ENCODE measurements around the gene TMEM143. TPM values are rescaled to one million over a fixed set of nuclear protein-coding genes. Genes with fewer than 3 reads are reported as not detected.

The TMEM143 gene
- total RNA-seq, 6 experiments from 2014 or later: 5.9 to 9.7 (median 7.7) TPM

DNA sequence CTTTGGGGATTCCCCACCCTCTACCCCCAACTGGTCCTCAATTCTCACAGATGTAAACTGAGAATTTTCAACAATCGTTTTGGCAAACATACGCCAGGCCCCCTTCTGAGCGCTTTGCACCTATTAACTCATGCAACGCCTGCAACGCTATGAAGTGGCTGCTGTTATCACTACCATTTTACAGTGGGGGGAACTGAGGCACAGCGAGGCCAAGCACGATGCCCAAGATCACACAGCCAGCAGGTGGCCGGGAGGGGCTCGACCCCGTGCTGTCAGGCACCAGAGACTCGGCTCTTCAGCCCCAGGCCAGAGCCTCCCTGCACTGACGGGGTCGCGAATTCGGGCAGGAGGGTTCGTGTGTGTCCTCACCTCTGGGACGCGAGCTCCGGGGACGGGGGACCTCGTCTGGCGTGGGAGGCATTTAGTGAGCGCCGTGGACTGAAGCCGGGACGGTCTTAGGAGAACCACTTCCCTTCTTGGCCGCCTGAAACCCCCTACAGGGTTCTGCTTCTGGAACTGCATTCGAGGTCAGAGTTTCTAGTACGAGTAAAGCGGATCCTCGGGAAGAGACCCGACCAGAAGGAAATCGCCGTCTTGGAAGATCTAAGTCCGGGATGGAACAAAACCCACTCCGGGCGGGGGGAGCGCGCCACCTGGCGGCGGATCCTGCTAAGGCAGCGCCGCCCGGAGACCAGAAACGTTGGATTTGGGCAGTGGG lies 72.8 kb downstream of the TMEM143 start:
- peaks cover 6% of the 10 kb centered on the region for H3K27me3 Mint-ChIP-seq (ENCODE audit: insufficient read depth)
- peak overlapping the region; percentile 69 for H3K27ac Mint-ChIP-seq
- DNase-seq: peak; percentile 64
- peaks cover 13% of the 10 kb centered on the region for H3K9me3 Mint-ChIP-seq
- H3K36me3 Mint-ChIP-seq (ENCODE audit: low read depth): peaks cover 11% of the 10 kb centered on the region
- H3K4me3 Mint-ChIP-seq: peak overlapping the region; percentile 89
- H3K4me1 Mint-ChIP-seq (ENCODE audit: low read depth): peaks cover 20% of the 10 kb centered on the region
- TF ChIP-seq, protein P1, sequence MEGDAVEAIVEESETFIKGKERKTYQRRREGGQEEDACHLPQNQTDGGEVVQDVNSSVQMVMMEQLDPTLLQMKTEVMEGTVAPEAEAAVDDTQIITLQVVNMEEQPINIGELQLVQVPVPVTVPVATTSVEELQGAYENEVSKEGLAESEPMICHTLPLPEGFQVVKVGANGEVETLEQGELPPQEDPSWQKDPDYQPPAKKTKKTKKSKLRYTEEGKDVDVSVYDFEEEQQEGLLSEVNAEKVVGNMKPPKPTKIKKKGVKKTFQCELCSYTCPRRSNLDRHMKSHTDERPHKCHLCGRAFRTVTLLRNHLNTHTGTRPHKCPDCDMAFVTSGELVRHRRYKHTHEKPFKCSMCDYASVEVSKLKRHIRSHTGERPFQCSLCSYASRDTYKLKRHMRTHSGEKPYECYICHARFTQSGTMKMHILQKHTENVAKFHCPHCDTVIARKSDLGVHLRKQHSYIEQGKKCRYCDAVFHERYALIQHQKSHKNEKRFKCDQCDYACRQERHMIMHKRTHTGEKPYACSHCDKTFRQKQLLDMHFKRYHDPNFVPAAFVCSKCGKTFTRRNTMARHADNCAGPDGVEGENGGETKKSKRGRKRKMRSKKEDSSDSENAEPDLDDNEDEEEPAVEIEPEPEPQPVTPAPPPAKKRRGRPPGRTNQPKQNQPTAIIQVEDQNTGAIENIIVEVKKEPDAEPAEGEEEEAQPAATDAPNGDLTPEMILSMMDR (IDR thresholded peaks at IDR 0.05): peak; percentile 98

DNA sequence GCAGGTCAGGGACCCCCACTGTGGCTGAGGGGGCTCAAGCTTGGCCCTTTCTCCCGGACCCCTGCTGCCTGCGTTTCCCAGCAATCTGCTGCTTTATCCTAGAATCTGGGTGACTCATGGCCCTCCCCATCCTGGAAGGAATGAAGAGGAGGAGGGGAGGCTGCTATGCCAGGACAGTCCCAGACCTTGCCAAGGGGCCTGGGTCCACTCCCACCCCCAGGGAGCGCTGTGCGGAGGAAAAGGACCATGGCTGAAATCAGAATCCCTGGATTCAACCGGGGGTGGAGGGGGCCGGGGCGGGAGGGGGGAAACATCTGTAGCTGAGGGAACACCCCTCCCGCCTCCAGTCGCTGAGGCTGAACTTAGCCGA lies 73.4 kb downstream of the TMEM143 start:
- TF ChIP-seq, protein P1 (IDR thresholded peaks at IDR 0.05): no peak
- Mint-ChIP-seq H3K27me3 (ENCODE audit: insufficient read depth) (peaks cover under 1% of the 10 kb centered on the region), H3K27ac (no peak overlapping the region), H3K9me3 (peaks cover 18% of the 10 kb centered on the region), H3K4me1 (ENCODE audit: low read depth) (peaks cover 20% of the 10 kb centered on the region), H3K36me3 (ENCODE audit: low read depth) (peaks cover 17% of the 10 kb centered on the region), H3K4me3 (peak overlapping the region; percentile 89)
- peak; percentile 47 for DNase-seq

DNA sequence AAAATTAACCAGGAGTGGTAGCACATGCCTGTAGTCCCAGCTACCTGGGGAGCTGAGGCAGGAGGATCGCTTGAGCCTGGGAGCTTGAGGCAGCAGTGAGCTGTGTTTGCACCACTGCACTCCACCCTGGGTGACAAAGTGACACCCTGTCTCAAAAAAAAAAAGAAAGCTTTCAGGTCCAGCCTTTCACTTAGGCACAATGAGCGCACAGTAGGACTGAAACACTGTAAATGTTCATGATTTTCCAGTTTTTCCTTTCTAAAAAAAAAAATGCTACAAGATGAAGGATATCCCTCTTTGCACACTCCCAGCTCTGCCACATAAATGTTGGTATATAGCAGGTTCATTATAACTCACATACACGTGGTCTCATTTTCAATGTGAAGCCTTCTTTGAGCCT lies 76.0 kb downstream of the TMEM143 start:
- no peak overlapping the region for H3K4me3 Mint-ChIP-seq
- H3K4me1 Mint-ChIP-seq (ENCODE audit: low read depth): peaks cover 34% of the 10 kb centered on the region
- TF ChIP-seq, protein P1 (IDR thresholded peaks at IDR 0.05): no peak
- H3K36me3 Mint-ChIP-seq (ENCODE audit: low read depth): peaks cover 32% of the 10 kb centered on the region
- H3K9me3 Mint-ChIP-seq: peaks cover 37% of the 10 kb centered on the region
- no peak for DNase-seq
- H3K27me3 Mint-ChIP-seq (ENCODE audit: insufficient read depth): peaks cover 2% of the 10 kb centered on the region
- no peak overlapping the region for H3K27ac Mint-ChIP-seq

DNA sequence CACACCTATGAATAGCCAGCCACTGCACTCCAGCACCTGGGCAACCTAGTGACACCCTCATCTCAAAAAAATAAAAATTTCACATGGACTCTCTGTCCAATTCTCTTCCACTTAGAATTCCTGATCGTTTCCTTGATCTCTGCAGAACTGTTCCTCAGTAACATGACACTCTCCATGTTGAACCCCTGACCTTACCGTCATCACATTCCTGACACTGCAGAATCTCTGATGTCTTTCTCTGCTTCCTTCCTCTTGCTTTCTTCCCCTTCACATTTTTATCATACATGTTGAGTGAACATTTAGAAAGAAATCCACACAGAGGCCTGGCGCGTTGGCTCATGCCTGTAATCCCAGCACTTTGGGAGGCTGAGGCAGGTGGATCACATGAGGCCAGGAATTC lies 78.8 kb downstream of the TMEM143 start:
- Mint-ChIP-seq H3K4me3 (peak overlapping the region; percentile 69), H3K27ac (peak overlapping the region; percentile 94), H3K4me1 (ENCODE audit: low read depth) (peaks cover 18% of the 10 kb centered on the region), H3K9me3 (peaks cover 37% of the 10 kb centered on the region), H3K27me3 (ENCODE audit: insufficient read depth) (peaks cover 2% of the 10 kb centered on the region), H3K36me3 (ENCODE audit: low read depth) (peaks cover 32% of the 10 kb centered on the region)
- DNase-seq: peak; percentile 19
- TF ChIP-seq, protein P1 (IDR thresholded peaks at IDR 0.05): no peak

DNA sequence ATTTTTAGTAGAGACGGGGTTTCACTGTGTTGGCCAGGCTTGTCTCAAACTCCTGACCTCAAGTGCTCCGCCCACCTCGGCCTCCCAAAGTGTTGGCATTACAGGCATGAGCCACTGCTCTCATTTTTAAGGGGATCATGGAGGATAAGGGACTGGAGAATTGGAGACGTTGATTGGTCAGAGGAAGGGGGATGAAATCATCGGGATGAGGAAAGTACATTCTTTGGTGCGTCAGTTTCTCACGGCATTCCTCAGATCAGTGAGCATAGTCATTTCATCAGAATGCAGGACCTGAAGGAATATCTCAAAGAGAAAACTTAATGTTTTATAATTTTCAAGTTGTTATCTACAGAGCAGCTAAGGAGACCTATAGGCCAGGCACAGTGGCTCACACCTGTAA lies 79.8 kb downstream of the TMEM143 start:
- Mint-ChIP-seq H3K4me3 (peak overlapping the region; percentile 47), H3K27me3 (ENCODE audit: insufficient read depth) (peaks cover 2% of the 10 kb centered on the region), H3K9me3 (peaks cover 37% of the 10 kb centered on the region), H3K27ac (peak overlapping the region; percentile 94), H3K36me3 (ENCODE audit: low read depth) (peaks cover 32% of the 10 kb centered on the region), H3K4me1 (ENCODE audit: low read depth) (peaks cover 18% of the 10 kb centered on the region)
- TF ChIP-seq, protein P1 (IDR thresholded peaks at IDR 0.05): no peak
- peak; percentile 91 for DNase-seq

Other genes with a start within 250 kb of the TMEM143 start
- gene LIG1, start 193.6 kb downstream of the TMEM143 start, total RNA-seq (2021; fragmentation: NEBNext Ultra II Directional; extraction: Animal tissue kit (Norgen Biotek cat#: 25700)): 10 to 100 TPM; 25.9 to 55.8 (median 48.1) TPM
- gene ZSWIM9, start 193.3 kb downstream of the TMEM143 start, total RNA-seq (2021; fragmentation: NEBNext Ultra II Directional; extraction: Animal tissue kit (Norgen Biotek cat#: 25700)): 1 to 10 TPM; 5.6 to 7.2 (median 5.9) TPM
- 10 to 100 TPM; 11.3 to 17.2 (median 14.7) TPM for gene CARD8, start 108.0 kb downstream of the TMEM143 start, total RNA-seq (2021; fragmentation: NEBNext Ultra II Directional; extraction: Animal tissue kit (Norgen Biotek cat#: 25700))
- gene ZNF114, start 93.9 kb downstream of the TMEM143 start, total RNA-seq (2021; fragmentation: NEBNext Ultra II Directional; extraction: Animal tissue kit (Norgen Biotek cat#: 25700)): under 1 TPM in 5 of 6 experiments, not detected in 1; 0.17 to 0.43 (median 0.25) TPM
- 100 to 1,000 TPM; 471 to 574 (median 525) TPM for gene EMP3, start 38.4 kb downstream of the TMEM143 start, total RNA-seq (2021; fragmentation: NEBNext Ultra II Directional; extraction: Animal tissue kit (Norgen Biotek cat#: 25700))
- gene SYNGR4, start 427 bp upstream of the TMEM143 start, total RNA-seq (2021; fragmentation: NEBNext Ultra II Directional; extraction: Animal tissue kit (Norgen Biotek cat#: 25700)): not detected
- gene KDELR1, start 27.6 kb upstream of the TMEM143 start, total RNA-seq (2021; fragmentation: NEBNext Ultra II Directional; extraction: Animal tissue kit (Norgen Biotek cat#: 25700)): 100 to 1,000 TPM; 354 to 455 (median 395) TPM
- 1 to 10 TPM; 2.8 to 4.4 (median 3.1) TPM for gene GRIN2D, start 29.7 kb upstream of the TMEM143 start, total RNA-seq (2021; fragmentation: NEBNext Ultra II Directional; extraction: Animal tissue kit (Norgen Biotek cat#: 25700))
- 10 to 100 TPM; 36.2 to 53.5 (median 41.7) TPM for gene GRWD1, start 82.0 kb upstream of the TMEM143 start, total RNA-seq (2021; fragmentation: NEBNext Ultra II Directional; extraction: Animal tissue kit (Norgen Biotek cat#: 25700))
- under 1 TPM; 0.33 to 0.90 (median 0.51) TPM for gene KCNJ14, start 91.6 kb upstream of the TMEM143 start, total RNA-seq (2021; fragmentation: NEBNext Ultra II Directional; extraction: Animal tissue kit (Norgen Biotek cat#: 25700))
- gene CYTH2, start 105.4 kb upstream of the TMEM143 start, total RNA-seq (2021; fragmentation: NEBNext Ultra II Directional; extraction: Animal tissue kit (Norgen Biotek cat#: 25700)): 10 to 100 TPM; 46.2 to 49.5 (median 47.1) TPM
- under 1 TPM; 0.21 to 0.88 (median 0.60) TPM for gene LMTK3, start 147.9 kb upstream of the TMEM143 start, total RNA-seq (2021; fragmentation: NEBNext Ultra II Directional; extraction: Animal tissue kit (Norgen Biotek cat#: 25700))
- gene SULT2B1, start 188.2 kb upstream of the TMEM143 start, total RNA-seq (2021; fragmentation: NEBNext Ultra II Directional; extraction: Animal tissue kit (Norgen Biotek cat#: 25700)): under 1 TPM in 1 of 6 experiments, not detected in 5; 0.33 TPM
- gene SPACA4, start 242.8 kb upstream of the TMEM143 start, total RNA-seq (2021; fragmentation: NEBNext Ultra II Directional; extraction: Animal tissue kit (Norgen Biotek cat#: 25700)): not detected